ENCODE measurements around the gene SNAPC3. TPM values are rescaled to one million over a fixed set of nuclear protein-coding genes. Genes with fewer than 3 reads are reported as not detected.
"Not testable (repeated sequence)": the region's sequence is repeated elsewhere in the genome, so short reads cannot be mapped to it uniquely, and the experiment has no call there.

The SNAPC3 gene
- total RNA-seq = 36.7 and 37.1 TPM in 2 replicates

- intact Hi-C loops (cut with micrococcal nuclease) = loop anchor here (1.0 to 10.0 kb wide), 10 partner anchors 67 to 1100 kb away; no protein-coding TSS in a partner anchor
Observed at GRCh38 chr9:15422372-15423230, at the start of gene SNAPC3. SNAPC3 (plus strand) TSS chr9:15422876; CDS start chr9:15422880, 4 bp downstream.

- intact Hi-C loops (cut with micrococcal nuclease) = no loop called here
Observed at GRCh38 chr9:15373881-15374280, 48.8 kb upstream of the SNAPC3 start.

GRCh38 chr9:15374310-15374709, 48.4 kb upstream of the SNAPC3 start:
- intact Hi-C loops (cut with micrococcal nuclease) = no loop called here

- intact Hi-C loops (cut with micrococcal nuclease) = no loop called here
Observed at GRCh38 chr9:15374825-15375224, 47.9 kb upstream of the SNAPC3 start.

DNA sequence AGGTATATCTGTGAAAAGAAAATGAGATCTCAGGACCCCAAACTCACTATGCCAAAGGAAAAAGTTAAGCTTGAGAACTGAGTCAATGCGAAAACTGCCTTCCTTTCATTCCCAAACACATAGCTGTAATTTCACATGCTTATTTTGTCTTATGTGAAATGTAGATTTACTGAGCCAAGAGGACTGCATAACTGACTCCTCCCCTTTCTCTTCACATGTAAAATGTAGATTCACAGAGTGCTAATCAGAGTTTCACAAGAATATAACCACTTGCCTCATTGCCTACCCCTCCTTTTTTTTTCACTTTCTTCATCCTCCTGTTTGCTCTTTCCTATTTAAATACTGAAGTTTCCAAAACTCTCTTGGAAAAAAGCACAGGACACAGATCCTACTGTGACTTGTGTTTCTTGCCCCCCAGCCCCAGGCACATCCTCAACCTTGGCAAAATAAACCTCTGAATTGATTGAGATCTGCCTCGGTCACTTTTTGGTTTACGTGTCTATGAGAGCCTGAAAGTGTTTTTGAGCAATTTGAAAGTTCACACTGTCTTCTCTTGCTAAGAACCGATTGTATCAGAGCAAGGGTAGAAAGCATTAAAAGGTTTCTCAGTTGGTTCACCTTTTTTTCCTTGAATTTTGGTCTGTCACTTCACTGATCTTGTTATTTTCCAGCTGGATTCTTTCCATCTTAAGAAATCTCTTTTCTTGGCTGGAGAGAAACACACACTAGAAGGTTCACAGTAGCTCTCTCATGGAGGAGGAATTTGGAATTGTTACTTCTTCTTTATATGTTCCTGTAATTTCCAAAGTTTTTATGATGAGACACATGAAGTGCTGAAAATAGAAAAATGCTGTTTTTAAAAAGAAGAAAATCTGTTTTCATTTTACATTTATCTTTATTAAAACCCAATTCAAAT, 44.8 kb upstream of the SNAPC3 start:
- intact Hi-C loops (cut with micrococcal nuclease) = no loop called here

DNA sequence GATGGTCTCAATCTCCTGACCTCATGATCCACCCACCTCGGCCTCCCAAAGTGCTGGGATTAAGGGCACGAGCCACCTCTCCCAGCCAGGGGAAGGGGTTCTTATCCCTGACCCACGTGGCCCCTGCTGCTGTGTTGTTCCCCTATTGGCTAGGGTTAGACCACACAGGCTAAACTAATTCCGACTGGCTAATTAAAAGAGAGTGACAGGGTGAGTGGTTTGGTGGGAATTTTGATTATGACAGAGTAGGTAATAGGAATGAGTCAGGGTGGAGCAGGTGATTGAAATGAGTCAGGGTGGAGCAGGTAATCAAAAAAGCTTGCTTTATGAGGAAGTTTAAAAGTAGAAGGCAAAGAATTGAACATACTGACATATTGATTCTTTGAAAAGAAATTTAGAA, 43.4 kb upstream of the SNAPC3 start:
- intact Hi-C loops (cut with micrococcal nuclease) = not testable (repeated sequence)

DNA sequence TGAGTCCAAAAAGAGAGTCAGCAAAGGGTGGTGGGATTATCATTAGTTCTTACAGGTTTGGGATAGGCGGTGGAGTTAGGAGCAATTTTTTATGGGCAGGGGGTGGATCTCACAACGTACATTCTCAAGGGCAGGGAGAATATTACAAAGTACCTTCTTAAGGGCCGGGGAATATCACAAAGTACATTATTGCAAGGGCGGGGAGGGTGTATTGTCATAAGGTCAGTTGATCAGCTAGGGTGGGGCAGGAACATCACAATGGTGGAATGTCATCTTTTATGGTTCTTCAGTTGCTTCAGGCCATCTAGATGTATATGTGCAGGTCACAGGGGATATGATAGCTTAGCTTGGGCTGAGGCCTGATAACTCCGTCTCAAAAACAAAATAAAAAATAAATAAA, 42.8 kb upstream of the SNAPC3 start:
- intact Hi-C loops (cut with micrococcal nuclease) = not testable (repeated sequence)

GRCh38 chr9:15381491-15381890, 41.2 kb upstream of the SNAPC3 start:
- intact Hi-C loops (cut with micrococcal nuclease) = no loop called here

- intact Hi-C loops (cut with micrococcal nuclease) = no loop called here
Observed at GRCh38 chr9:15386465-15386864, 36.2 kb upstream of the SNAPC3 start.

GRCh38 chr9:15389173-15389572, 33.5 kb upstream of the SNAPC3 start:
- intact Hi-C loops (cut with micrococcal nuclease) = no loop called here

DNA sequence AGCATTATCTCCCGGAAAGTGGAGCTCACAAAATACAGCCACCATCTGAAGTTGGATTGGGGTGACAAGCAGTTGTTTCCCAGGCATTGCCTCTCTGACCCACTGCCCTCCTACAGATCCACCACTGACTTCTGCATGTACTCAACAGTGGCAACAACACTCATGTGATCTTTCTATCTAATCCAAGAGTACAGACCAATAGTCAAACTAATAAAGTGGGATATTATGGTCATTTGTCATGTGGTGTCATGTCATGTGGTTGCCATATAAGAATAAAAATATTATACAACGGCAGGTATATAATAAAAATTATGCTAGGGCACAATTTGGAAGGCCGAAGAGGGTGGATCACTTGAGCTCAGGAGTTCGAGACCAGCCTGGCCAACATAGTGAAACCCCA, 33.0 kb upstream of the SNAPC3 start:
- intact Hi-C loops (cut with micrococcal nuclease) = no loop called here

DNA sequence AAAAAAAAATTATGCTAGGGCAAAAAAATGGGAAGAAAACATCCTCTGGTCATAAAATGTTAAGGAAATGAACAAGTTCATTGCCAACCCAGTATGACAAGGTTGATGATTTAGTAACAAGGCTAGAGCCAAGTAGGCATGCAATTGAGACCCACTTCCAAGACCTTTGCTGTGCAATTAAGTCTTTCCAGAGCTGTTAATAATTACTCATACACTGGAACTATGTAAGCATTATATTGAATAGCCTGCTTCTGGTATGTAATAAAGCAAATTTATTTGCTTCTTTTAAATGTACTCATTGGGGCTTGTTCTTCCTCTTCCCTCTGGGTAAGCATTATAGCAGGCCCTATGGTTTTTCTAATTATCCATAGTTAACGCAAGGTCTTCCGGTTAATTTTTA, 32.5 kb upstream of the SNAPC3 start:
- intact Hi-C loops (cut with micrococcal nuclease) = no loop called here

DNA sequence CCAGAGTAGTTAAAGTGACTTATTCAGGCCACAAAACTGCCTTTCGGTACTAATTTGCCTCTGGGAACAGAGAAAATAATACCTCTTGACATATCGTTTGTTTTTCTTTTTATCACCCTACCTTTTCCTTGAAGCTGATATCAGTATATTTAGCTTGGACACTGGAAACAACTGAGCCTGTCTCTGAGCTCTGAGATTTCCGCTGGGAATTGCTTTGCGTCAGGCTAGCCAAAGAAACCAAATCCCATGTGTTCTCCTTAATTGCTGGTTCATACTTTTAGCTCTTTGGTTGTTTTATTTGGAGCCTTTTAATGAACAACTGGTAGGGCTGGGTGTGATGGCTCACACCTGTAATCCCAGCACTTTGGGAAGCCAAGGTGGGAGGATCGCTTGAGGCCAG, 30.3 kb upstream of the SNAPC3 start:
- intact Hi-C loops (cut with micrococcal nuclease) = no loop called here

- intact Hi-C loops (cut with micrococcal nuclease) = no loop called here
Observed at GRCh38 chr9:15400281-15400941, 22.3 kb upstream of the SNAPC3 start.

DNA sequence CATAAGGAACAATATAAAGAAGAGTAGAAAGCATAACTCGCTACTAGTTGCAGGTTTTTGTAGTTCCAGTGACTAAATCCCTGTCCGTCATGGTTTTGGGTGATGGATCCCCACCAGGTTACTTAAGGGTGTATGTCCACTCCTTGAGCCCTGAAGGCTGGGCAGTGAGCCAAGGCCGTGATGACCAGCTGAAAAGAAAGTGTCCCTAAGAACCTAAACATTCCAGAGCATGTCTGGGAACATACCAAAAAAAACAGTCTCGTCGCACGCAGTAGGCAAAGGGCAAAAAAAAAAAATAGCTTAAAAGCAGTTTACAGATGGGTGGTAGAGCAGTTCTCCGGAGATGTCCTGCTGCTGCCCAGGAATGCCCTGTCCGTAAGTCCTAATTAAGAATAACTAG, 21.4 kb upstream of the SNAPC3 start:
- intact Hi-C loops (cut with micrococcal nuclease) = no loop called here

GRCh38 chr9:15403155-15403554, 19.5 kb upstream of the SNAPC3 start:
- intact Hi-C loops (cut with micrococcal nuclease) = no loop called here

GRCh38 chr9:15404171-15404570, 18.5 kb upstream of the SNAPC3 start:
- intact Hi-C loops (cut with micrococcal nuclease) = no loop called here

- intact Hi-C loops (cut with micrococcal nuclease) = loop anchor here (1.0 kb wide), 2 partner anchors 139 to 206 kb away; no protein-coding TSS in a partner anchor
Observed at GRCh38 chr9:15416880-15417279, 5.8 kb upstream of the SNAPC3 start.

- intact Hi-C loops (cut with micrococcal nuclease) = loop anchor here (1.0 kb wide), 2 partner anchors 139 to 206 kb away; no protein-coding TSS in a partner anchor
Observed at GRCh38 chr9:15417626-15418025, 5.0 kb upstream of the SNAPC3 start.

- intact Hi-C loops (cut with micrococcal nuclease) = loop anchor here (5.0 to 10.0 kb wide), 2 partner anchors 426 to 1098 kb away; no protein-coding TSS in a partner anchor
Observed at GRCh38 chr9:15420796-15421195, 1.9 kb upstream of the SNAPC3 start.

DNA sequence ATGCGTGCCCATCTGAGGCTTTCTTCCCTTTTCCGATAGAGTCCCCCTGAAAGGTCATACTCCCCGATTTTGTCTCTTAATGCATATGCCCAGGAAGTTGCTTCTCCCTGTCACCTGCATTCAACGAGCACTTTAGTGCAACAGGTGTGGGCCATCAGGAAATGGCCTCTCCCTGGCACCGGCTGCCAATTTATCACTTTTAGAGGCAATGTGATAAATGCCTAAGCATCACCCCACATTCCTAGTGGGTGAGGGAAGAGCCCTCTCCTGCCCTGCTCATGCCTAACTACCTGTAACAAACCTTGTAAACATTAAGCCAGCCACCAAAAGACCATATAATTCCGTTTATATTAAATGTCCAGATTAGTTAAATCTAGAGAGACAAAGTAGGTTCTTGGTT, 1.1 kb upstream of the SNAPC3 start:
- intact Hi-C loops (cut with micrococcal nuclease) = loop anchor here (5.0 to 10.0 kb wide), 2 partner anchors 427 to 1099 kb away; no protein-coding TSS in a partner anchor
